ENCODE measurements around the gene ZNF155.

- TF ChIP-seq CHD4 (IDR thresholded peaks at IDR 0.05; ENCODE audit: borderline replicate concordance) (no peak), CTCF (IDR thresholded peaks at IDR 0.05) (no peak), USF2 (IDR thresholded peaks at IDR 0.05) (no peak), EHF (CRISPR knock-in tag; IDR thresholded peaks at IDR 0.05) (no peak), MAX (IDR thresholded peaks at IDR 0.05) (peak; percentile 51; the same call in 1 of the 2 replicates), EP300 (IDR thresholded peaks at IDR 0.05) (no peak), RAD21 (conservative IDR thresholded peaks at IDR 0.05 in 1 of 2, IDR thresholded peaks at IDR 0.05 in 1 of 2) (no peak)
Measured at GRCh38 chr19:44025217-44025936, 41.4 kb downstream of the ZNF155 start, which contains the start of gene ZNF222.

All from A549 (cell line).